Stomach (tissue), 4 donors: ENCODE results near the gene ANKRD65.

Experiments
- CTCF ChIP-seq, 7 experiments: fragments of 450-650 bp in 4 of 7; fragments of 200-600 bp in 3 of 7; sonication (generic) in 3 of 7; IDR thresholded peaks; one replicate each; pipeline ENCODE4 v1.5.1; 2016 to 2019; ENCODE audit warnings: antibody characterized with exemption in 7 of 7, control low read depth in 2 of 7, mild to moderate bottlenecking in 1 of 7
- EP300 ChIP-seq: sonication (generic); formaldehyde crosslinking; IDR thresholded peaks from one replicate; pipeline ENCODE4 v1.6.1; 2017; ENCODE audit warnings: antibody characterized with exemption
- POLR2A ChIP-seq, 4 donors: fragments of 450-650 bp; IDR thresholded peaks; one replicate each; pipeline ENCODE4 v1.6.1; 2016; ENCODE audit warnings: antibody characterized with exemption in 4 of 4, control low read depth in 2 of 4, mild to moderate bottlenecking in 1 of 4, moderate library complexity in 1 of 4
- POLR2AphosphoS5 ChIP-seq, 3 donors: sonication (generic); formaldehyde crosslinking; IDR thresholded peaks; one replicate each; pipeline ENCODE4 v1.6.1; 2016; ENCODE audit warnings: antibody characterized with exemption in 3 of 3

- TF ChIP-seq CTCF (IDR thresholded peaks at IDR 0.05): no peak
- no peak for TF ChIP-seq POLR2A (IDR thresholded peaks at IDR 0.05)
- no peak for TF ChIP-seq POLR2AphosphoS5 (IDR thresholded peaks at IDR 0.05)
- no peak for TF ChIP-seq EP300
These were observed 30.8 kb upstream of the ANKRD65 start for GRCh38 chr1:1451696-1452364.
